Fibroblast of lung (primary cell): ENCODE measurements around the gene SPPL3.

Source experiments
- CTCF ChIP-seq, 2 donors: IDR thresholded peaks in 1 of 2; conservative IDR thresholded peaks in 1 of 2; 1 replicate in 1 of 2; 2 replicates in 1 of 2; pipeline ENCODE4 v1.5.1; 2011 to 2012; ENCODE audit warnings: low read length in 2 of 2, control low read depth in 1 of 2, inconsistent platforms in 1 of 2, low read depth in 1 of 2, mild to moderate bottlenecking in 1 of 2
- EZH2 ChIP-seq: IDR thresholded peaks from 2 replicates; pipeline ENCODE4 v1.5.1; 2012; ENCODE audit warnings: low read length, control low read depth, mild to moderate bottlenecking; ENCODE audit errors: missing control alignments

DNA sequence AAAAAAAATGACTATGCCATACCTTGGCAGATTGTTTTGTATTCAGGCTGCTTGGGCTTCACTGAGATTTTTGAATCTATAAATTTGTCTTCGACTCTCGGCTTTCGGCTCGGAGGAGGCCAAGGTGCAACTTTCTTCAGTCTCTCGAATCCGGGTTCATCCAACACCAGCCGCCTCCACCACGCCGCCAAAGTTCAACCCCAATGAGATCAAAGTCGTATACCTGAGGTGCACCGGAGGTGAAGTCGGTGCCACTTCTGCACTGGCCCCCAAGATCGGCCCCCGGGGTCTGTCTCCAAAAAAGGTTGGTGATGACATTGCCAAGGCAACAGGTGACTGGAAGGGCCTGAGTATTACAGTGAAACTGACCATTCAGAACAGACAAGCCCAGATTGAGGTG lies 12.4 kb upstream of the SPPL3 start:
- TF ChIP-seq EZH2: no peak
- no peak for TF ChIP-seq CTCF (conservative IDR thresholded peaks at IDR 0.05 in 1 of 2, IDR thresholded peaks at IDR 0.05 in 1 of 2; ENCODE audit: low read depth in 1 of 2, low read length in 2 of 2)
